GM20000 (cell line): ENCODE data around the gene AIG1.
"Not testable (repeated sequence)": the region's sequence is repeated elsewhere in the genome, so short reads cannot be mapped to it uniquely, and the experiment has no call there.

Source experiments
- DNase-seq: peaks from one replicate; pipeline ENCODE4 v3.0.0; 2012; ENCODE audit warnings: low spot score
- CTCF ChIP-seq: IDR thresholded peaks from 2 replicates; pipeline ENCODE4 v1.5.1; 2012; ENCODE audit warnings: mild to moderate bottlenecking, control low read depth; ENCODE audit errors: extremely low read depth, missing control alignments

Gene AIG1

GRCh38 chr6:143339223-143339622 is 278.5 kb downstream of the AIG1 start:
- DNase-seq = no peak

DNA sequence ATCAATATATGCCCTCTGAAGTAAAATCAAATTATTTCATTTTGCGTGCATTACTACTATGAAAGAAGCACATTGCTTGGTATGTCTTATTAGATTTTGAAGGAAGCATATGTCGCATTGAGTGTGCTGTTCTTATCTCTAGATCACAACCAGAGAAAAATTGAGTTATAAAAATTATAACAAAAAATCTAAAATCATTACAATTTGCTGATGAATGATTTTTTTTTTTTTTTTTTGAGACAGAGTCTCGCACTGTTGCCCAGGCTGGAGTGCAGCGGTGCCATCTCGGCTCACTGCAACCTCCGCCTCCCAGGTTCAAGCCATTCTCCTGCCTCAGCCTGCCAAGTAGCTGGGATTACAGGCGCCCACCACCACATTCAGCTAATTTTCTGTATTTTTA is 284.8 kb downstream of the AIG1 start:
- not testable (repeated sequence) for DNase-seq

More at GRCh38 chr6:143339223-143339622, 278.5 kb downstream of the AIG1 start:
- TF ChIP-seq CTCF = no peak

- no peak for DNase-seq
- no peak for TF ChIP-seq CTCF
Observed at GRCh38 chr6:143346004-143346403, 285.3 kb downstream of the AIG1 start.

DNA sequence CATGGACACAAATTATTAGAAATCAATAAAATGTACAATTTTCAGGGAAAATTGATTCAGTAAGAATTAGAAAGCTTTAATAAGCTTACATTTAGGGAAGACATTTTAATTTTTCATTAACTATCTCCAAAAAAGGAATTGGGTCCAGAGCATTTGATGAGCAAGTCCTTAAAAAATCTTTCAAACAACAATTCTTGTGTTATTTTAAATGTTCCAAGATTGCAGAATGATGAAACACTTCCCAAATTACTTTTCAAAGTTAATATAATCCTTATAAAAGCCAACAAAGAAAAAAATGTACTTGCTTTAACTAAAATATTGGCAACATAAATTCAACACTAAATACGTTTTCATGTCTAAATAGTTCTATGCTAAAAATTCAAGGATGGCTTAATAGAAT is 287.8 kb downstream of the AIG1 start:
- TF ChIP-seq CTCF = no peak
- no peak for DNase-seq

DNA sequence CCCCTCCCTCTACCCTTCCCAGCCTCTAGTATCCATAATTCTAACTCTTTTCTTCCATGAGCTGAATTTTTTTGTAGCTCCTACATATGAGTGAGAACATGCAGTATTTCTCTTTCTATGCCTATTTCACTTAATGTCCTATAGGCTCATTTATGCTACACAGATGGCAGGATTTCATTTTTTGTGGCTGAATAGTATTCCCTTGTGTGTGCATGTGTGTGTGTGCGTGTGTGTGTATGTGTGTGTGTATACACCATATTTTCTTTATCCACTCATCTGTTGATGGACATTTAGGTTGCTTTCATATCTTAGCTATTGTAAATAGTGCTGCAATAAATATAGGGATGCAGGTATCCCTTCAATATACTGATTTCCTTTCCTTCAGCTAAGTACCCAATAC is 288.8 kb downstream of the AIG1 start:
- no peak for DNase-seq
- no peak for TF ChIP-seq CTCF

DNA sequence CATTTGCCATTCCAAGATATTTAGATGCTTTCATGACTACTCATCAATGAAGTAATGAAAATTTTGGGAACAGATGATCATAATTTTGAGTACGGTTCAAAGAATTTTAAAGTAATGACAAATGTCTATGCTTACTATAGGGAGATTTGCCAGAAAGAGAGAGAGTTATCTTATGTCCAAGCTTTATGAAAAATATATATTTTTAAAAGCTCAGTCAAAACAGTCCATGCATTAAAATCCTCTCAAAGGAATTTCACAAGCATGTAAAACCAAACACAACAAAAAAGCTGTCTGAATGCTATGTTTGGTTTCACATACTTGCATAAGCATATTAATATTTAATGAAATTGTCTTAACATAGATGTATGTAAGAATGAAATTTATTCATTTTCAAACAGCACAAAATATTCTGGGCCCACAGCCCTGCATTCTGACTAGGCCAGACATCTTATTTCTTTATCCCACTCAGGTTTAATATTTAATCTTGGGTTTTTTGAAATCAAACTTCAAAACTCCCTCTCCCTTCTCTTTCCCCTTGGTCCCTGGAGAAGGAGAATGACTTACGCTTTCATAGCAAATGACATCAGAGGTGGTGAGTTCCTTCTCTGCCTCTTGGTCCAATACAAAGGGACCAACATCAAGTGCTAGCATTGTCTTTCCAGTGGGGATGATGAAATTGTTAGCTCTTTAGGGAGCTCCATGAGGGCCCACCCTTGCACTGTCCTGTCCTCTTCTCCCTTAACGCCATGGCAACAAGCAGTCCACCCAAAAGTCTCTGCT is 295.6 kb downstream of the AIG1 start:
- TF ChIP-seq CTCF = no peak

GRCh38 chr6:143357152-143357551 is 296.5 kb downstream of the AIG1 start:
- TF ChIP-seq CTCF = no peak
- no peak for DNase-seq

More for the DNA sequence above, 295.6 kb downstream of the AIG1 start:
- no peak for DNase-seq
